Left renal pelvis (tissue), 4 donors: Measurements from ENCODE around the gene BAZ2B. TPM values are rescaled to one million over a fixed set of nuclear protein-coding genes. Genes with fewer than 3 reads are reported as not detected.

ENCODE experiments used
- DNase-seq, 4 donors: peaks; one replicate each; pipeline ENCODE4 v3.0.0-alpha.2; 2013; ENCODE audit warnings: low read depth in 4 of 4, low spot score in 3 of 4
- polyA plus RNA-seq, 4 donors: library from polyadenylated mRNA; unstranded; fragments of 120-200 nt; gene quantifications; one replicate each; pipeline ENCODE4 v1.2.1, GENCODE V29; 2013; ENCODE audit not compliant: insufficient read length in 4 of 4

Gene BAZ2B
- polyA plus RNA-seq, 4 donors, result 68.3 to 76.3 (median 72.1) TPM

DNA sequence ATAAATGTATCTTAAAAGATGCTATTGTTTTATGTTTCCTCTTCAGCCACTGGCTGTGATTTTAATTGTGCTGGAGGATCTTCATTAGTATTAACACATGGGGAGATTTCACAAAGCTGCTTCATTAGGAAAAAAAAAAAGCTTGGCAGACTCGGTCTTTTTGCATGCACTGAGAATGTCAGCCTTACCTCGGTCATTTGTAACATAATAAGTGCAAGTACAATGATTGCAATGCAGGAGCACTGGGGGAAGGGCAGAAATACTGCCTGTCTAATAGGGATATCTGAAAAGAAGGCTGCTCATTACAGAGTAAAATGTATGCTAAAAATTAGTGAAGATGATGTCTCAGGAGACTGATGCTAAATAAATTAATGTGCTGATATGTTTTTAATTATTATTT, 1.3 kb upstream of the BAZ2B start:
- peak in 1 of 4 donors; percentile 50 for DNase-seq

- DNase-seq, result no peak
Observed at GRCh38 chr2:159617100-159617499, 752 bp upstream of the BAZ2B start.

DNA sequence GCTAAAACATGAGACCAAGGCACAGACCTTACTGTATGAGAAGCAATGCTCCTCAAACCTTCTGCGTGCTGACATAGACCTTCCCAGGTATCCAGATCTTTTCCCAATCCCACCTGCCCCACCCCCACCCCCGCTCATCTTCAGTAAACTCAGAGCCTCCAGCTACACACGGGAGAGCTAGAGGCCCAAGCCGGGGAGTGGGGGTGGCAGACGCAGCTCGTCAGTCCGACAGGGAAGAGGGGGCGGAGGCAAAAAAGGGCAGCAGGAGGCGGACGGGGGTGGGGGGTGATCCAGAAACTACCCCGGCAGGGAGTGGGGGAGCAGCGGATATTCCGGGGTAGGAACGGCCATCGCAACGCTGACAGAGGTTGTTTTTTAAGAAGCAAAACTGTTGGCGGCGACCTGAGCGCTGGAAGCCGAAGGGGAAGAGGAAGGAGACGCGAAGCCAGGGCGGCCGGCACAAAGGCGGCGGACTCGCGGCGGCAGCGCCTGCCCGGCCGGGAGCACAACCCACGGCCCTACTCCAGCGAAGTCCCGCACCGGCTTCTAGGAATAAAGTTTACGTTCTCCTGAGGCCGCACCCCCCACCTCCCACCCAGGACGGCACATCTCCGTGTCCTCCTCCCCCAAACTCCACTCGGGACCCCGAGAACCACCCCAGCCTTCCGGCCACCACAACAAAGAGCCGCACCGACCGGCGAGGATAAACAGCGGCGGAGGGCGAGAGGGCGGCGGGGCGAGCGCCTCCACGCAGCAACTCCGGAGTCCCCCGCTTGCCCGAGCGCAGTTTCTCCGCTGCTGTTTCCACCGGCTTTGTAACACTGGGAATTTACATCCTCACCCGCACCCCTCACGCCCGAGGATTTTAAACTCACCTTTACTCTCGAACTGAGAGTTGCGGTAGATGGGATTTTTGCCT, 722 bp downstream of the BAZ2B start:
- peak in 3 of 4 donors; percentile 86 to 92 (median 91) for DNase-seq

DNA sequence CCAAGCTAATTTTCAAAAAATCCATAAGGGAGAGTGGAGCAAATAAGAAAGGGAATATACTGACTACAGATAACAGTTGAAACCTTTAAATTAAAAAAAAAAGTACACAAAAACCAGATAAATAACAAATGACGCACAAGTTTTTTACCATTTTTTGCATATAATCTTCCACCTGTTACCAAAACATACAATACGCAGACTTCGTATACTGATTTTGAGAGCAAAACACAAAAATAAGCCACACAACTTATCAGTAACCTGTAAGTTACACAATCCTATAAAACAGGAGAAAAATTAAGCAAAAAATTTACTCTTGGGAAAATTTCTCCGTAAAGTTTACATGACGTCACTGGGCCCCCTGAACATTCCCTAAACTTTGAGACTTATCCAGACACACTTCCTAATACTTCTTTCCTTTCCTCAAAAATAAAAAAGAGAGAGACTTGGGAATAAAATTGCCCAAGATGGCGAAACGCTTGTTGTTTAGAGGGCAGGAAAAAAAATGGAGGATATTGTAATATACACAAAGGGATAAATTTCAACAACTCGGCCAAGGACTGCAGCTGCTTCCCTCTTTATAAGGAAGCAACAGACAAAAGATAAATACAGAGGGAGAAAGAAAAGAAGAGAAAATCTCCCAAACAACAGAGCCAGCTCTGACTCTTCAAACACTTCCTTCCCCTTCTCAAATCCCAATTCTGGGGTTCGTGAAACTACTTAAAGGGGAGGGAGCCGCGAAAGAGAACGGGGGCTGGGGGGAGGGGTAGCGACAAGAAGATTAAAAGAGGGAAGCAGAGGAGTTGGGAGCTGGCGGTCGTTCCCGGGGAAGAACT, 1.6 kb downstream of the BAZ2B start:
- DNase-seq, result peak in 1 of 4 donors; percentile 60

- DNase-seq, result no peak
Observed at GRCh38 chr2:159613651-159614285, 2.6 kb downstream of the BAZ2B start.

DNA sequence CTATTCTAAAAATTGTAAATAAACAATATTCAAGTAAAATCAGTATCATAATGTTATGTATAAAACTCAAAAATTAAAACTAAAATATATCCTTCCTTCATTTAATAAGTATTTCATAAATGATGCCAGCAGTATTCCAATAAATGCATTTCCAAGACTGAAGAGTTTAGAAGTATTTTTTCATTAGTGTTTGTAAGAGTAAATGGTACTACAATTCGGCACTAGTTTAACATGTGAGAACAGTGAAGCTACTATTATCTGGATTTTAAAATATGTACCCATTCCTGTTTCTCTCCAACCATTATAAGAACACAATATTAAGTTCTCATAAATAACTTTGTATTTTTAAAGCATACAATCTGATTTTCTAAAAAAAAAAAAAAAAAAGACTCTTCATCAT, 3.3 kb downstream of the BAZ2B start:
- no peak for DNase-seq

- peak in 1 of 4 donors; percentile 50 for DNase-seq
Observed at GRCh38 chr2:159612255-159612901, 4.0 kb downstream of the BAZ2B start.

- DNase-seq, result no peak
Observed at GRCh38 chr2:159609811-159610549, 6.4 kb downstream of the BAZ2B start.

DNA sequence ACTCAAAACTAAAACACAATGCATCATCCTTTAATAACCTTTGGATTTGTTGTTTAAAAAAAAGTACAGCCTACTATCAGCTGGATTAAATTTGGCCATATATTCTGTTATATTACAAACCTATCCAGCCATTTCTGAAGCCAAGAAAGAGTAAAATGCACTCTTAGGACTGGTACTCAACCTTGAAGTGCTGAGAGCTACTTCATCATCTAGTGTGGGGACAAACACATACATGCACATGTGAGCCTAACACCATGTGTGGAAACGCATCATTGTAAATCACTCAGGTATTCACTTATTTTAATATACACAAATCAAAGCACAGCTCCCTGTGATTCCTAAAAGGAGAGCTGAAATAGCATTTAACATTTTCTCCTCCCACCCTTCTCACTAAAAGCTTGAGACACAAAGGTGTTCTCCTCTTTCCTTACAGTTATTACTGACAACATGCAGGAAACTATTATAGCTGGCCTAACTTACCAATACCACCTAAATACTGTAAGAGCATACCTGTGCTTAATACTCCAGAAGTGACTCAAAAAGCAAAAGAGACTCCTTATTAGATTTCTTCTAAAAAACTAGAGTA, 7.5 kb downstream of the BAZ2B start:
- DNase-seq, result no peak

- no peak for DNase-seq
Observed at GRCh38 chr2:159608108-159608507, 8.2 kb downstream of the BAZ2B start.

DNA sequence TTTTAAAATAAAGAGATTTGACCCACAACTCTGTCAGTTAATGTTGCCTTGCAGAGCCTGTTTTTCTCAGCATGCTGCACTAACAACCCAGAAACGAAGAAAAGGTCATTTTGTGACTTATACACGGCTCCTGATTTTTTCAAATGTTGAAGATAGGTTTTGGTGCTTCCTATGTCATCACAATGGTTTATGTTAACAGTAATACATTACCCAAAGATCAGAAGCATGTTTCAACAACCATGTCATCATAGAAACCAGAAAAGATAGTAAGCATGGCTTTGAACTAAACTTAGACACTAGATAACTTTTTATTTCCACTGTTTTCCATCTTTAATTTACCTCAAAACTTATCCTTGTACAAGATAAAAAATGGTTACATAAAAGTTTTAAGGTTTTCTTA, 10.1 kb downstream of the BAZ2B start:
- no peak for DNase-seq

DNA sequence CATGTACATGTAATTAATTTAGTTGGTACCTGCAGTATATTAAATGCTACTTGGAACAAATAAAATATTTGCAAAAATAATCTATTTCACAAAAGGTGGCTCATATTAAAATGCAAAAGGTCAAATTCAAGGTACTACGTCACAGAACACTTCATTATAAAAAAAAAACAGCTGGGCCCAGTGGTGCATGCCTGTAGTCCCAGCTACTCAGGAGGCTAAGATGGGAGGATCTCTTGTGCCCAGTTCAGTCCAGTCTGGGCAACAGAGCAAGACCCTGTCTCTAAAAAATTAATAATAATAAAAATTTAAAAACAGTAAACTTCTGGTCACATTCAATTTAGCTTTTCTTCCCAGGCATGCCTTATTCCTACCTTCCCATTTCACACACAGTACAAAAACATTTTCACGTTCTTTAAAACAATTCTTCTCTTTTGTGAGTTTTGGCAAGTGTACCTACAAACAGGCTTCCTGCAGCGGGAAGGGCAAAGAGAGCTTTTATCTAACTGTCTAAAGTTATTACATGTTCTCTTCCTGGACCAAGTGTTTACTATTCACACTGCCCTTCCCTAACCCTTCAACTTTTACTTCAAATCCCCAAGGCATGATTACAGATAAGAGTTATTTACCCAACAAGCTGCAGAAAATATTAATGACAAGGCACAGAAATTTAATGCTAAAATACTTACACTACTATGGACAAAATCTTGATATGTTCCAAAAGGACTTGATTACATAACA, 10.7 kb downstream of the BAZ2B start:
- DNase-seq, result no peak

DNA sequence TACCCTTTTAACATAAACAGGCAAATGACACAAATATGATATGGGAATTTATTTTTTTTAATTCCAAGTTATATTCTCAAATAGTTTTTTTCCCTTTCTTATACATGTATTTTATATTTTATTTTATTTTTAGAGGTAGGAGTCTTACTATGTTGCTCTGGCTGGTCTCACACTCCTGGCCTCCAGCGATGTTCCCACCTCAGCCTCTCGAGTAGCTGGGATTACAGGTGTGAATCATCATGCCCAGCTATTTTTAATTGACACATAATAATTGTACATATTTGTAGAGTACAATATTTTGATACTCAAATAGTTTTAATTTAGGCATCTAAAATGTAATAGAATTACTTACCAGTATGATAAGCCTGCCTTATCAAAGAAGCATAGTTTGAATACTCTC, 12.2 kb downstream of the BAZ2B start:
- no peak for DNase-seq

GRCh38 chr2:159600752-159601151, 15.6 kb downstream of the BAZ2B start:
- no peak for DNase-seq

- DNase-seq, result no peak
Observed at GRCh38 chr2:159595410-159596046, 20.8 kb downstream of the BAZ2B start.

DNA sequence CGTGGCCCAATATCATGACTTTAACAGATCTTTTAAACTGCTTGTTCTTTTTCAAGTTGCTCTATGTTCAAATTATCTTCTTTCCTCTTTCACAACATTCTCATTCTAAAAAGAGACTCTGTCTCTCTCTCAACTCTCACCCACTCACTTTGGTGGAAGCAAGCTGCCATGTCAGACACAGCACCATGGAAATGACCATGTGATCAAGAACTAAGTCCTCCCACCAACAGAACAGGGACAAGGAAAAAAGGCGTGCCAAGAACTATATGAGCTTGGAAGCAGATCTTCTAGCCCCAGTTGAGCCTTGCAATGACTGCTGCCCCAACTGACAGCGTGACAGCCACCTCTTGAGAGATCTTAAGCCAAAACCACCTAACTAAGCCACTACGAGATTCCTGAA, 23.9 kb downstream of the BAZ2B start:
- no peak for DNase-seq

GRCh38 chr2:159591221-159591620, 25.1 kb downstream of the BAZ2B start:
- DNase-seq, result no peak

- no peak for DNase-seq
Observed at GRCh38 chr2:159589286-159589685, 27.1 kb downstream of the BAZ2B start.
